NCI-H82 (cell line): ENCODE results near the gene NSG2.
A peak's percentile ranks its signal among the peaks of the same experiment; 100 is the strongest.
"Not testable (repeated sequence)": the region's sequence is repeated elsewhere in the genome, so short reads cannot be mapped to it uniquely, and the experiment has no call there.

Experiments used
- DNase-seq: peaks from one replicate; lab custom pipeline; 2025; lab: John Stamatoyannopoulos, UW

NSG2 gene

DNA sequence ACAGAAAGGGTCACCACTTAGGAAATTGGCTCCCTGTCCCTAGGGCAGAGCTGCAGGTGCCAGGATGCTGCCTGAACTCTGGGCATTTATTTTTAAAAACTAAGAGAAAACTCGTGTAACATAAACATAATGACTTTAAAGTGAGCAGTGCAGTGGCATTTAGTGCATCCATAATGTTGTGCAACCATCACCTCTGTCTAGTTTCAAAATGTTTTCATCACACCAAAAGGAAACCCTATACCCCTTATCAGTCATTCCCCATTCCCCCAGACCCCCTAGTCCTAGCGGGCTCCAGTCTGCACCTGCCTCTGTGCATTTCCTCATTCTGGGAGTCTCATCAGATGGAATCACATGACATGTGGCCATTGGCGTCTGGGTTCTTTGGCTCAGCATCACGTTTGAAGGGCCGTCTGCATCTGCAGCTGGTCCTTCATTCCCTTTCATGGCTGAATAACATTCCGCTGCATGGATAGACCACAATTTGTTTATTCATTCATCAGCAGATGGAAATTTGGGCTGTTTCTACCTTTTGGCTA, 55.8 kb downstream of the NSG2 start:
- no peak for DNase-seq

DNA sequence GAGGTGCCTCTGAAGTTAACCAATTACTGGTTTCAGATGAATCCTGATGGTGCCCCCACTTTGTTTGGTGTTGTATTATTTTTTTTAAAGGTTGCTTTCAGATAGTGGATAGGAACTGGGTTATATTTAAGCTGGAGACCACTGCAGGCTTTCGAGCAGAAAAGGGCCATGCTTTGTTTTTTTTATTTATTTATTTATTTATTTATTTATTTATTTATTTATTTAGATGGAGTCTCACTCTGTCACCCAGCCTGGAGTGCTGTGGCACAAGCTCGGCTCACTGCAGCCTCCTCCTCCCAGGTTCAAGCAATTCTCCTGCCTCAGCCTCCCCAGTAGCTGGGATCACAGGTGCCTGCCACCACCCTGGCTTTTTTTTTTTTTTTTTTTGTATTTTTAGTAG, 57.1 kb downstream of the NSG2 start:
- DNase-seq = not testable (repeated sequence)

DNA sequence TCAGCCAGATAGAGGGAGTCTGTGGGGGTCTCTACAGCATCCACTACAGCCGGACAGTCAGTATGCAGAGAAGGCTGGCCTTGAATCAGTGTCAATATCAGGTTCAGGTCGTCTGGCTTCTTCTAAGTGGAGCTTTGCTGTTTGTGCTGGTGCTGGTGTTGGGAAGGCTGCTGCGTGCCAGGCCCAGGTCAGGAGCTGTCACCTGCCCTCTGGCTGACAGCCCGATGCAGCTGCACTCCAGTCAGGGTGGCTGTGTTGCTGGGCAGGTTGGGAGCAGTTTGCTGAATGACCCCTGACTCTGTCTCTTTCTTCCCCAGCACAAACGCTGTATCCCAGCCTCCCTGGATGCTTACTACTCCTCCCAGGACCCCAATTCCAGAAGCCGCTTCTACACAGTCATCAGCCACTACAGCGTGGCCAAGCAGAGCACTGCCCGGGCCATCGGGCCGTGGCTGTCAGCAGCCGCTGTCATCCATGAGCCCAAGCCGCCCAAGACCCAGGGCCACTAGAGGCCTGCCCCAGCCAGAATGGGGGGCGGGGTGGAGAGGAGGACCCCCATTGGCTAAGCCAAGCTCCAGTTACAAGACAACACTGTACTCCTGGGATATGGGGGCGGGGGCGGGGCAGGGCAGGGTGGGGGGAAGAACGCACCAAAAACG, 61.6 kb downstream of the NSG2 start:
- no peak for DNase-seq

DNA sequence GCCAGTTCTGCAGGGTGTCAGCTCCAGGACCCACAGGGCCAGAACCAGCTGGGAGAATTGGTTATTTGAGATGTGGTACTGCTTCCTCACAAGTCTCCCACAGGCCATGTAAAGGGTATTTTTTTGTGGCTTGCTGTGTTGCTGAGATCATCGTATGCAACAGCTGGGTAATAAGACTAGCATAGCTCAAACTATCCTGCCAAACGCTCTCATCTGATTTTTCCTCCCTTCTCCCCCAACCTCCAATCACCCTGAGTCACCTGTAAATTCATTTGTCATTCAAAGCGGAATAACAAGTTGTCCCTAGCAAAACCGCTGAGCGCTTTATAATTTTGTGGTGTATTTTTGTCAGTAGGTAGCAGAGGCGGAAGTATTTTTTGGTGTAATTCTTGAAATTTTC, 63.2 kb downstream of the NSG2 start:
- DNase-seq = no peak

DNA sequence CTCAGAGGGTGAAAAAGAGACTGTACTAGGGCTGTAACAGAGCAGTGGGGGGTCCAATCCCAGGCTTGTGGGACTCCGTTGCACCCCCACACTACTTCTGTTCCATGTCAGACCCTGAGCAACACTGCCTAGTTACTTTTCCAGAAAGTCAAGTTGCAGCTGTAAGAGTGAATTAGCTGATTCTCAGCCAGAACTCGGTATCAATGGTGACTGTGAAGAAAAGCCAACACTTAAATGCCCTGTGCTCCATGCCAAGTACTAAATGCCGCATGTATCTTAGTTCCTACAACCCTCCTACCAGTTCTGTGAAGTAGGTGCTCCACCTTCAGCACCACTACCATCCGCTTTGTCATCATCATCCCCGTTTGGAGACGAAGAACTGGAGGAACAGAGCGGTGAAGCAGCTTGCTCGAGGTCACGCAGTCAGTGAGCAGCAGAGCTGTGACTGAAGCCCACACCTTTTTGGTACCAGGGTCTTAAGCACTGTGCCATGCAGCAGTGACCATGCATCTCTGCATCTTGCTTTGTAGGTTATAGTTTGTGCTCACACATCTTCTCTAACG, 64.3 kb downstream of the NSG2 start:
- no peak for DNase-seq

DNA sequence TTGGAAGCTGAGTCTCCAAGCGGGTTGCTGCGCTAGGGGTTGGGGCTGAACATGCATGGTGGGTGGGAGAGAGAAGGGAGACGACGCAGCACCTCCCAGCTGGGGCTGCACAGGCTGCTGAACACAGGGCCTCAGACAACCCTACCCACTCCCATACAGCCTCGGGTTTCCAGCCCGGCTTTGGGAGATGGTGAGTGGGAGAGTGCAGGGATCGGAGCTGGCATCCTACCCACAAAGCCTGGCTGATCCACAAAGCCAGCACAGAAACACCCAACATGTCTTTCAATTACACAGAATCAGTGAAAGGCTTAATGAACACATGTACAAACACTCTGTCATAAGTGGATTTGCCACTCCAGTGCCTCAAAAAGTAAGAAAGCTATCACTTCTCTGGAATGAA, 64.8 kb downstream of the NSG2 start:
- DNase-seq = peak; percentile 46

DNA sequence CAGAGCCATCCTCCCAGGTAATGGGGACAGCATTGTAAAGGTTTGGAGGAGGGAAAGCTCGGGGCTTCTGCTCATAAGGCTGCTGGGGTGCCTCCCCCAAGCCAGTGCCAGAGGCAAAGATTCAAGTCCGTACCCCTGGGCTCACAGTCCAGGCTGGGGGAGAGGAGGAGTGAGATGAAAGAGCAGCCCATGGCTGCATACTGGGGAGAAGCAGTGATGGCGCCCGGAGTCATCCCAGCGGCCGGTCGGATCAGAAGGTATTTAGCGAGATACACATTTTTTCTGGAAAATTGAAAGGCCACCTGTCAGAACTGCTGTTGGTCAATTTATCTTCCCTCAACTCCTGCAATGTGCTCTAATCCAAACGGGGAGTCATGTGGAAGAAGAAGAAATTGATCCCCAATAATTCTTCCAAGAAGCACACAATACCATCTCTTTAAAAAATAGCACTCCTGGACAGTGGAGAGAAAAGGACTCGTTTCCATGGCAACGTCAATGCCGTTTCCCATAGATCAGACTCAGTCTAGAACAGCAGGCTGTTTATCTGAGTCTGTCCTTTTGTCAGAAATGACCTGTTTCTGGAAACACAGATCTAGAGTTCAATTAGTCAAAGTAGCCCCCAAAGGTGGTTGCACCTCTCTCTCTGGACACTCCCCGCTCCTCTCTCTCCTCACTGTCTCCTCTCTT, 65.9 kb downstream of the NSG2 start:
- peak; percentile 13 for DNase-seq

DNA sequence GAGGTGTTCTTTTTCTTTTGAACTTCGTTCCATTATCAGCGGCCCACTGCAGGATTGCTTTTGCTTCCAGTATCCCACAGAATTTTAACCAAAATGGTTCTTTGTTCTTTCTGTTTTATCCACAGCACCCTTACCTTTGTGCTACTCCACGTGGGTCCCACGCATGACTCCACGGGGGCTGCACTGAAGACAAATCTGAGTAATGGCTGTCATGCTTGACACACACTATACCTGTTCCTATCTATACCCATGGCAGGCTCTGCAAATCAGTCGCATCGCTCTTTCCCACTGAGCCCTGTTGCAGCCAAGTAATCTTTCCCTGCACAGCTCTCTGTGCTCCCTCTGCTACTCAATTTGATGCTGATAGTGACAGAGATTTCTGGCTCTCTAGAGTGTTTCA, 69.7 kb downstream of the NSG2 start:
- no peak for DNase-seq

DNA sequence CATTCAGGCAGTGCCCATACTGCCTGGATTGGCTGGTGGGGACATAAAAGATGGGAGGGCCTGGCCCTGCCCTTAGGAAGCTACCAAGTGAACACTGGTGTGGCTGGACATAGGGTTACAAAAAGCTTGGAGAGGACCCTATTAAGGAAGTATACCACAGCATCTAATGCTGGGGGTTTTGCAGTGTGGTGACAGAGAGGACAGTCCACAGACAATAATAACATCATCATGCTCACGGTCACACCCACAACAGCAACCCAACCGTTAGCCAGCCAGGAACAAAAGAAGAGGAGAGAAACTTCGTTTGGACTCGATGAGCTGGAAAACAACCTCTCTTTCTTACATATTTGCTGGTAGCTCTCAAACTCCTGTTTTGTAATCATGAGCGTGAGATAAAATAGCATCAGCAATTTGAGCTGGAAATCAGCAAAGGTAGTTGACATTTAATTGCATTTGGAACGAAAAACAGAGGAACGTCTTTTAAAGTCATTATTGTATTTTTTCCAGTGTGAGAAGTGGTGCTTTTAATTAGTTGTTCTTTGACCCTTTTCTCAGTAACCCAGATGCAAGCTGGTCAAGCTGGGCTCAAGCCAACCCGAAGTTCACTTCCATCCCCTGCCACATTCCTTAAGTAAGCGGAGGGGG, 73.4 kb downstream of the NSG2 start:
- no peak for DNase-seq

DNA sequence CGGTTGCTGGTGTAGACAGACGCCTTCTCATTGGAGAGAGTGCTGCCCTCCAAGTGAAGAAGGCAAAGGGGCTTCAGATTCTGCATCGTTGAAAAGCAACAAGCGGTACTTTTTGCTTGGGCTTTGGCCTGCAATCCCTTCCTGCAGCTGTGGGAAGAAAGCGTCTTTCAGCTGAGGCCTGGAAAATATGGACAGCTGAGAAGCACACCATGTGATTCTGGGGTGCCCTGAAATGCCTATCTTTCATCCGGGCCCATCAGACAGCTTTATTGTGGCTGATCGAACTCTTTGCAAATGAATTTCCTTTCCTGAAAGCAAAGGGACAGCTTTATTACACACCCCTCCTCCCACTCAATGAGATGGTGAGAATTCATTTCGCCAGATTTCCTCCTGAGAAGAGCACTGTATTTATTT, 74.0 kb downstream of the NSG2 start:
- no peak for DNase-seq

DNA sequence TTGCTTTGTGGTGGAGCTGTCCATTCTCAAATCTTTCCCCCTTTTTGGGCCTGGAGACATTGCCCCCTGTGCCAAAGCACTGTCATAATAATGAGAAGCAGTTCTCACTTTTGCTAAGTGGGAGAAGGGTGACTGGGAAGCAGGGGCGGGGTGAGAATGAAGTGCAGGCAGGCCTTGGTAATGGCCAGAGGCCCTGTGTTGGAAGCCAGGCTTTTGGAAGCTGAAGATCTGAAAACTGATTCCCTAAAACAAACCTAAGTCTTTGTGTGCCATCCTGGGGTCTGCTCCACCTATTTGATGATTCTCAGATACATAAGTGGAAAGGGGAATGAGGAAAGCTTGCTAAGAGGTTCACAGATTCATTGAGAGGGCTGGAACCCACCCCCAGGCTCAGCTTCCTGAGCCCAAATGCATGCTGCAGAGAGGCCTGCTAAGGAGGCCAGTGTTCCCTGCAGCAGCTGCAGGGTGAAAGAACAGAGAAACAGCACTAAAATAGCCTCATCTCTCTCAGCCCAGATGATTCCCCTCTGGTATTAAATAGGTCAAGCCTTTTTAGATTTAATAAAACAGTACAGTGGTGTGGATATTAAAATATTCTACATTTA, 75.0 kb downstream of the NSG2 start:
- DNase-seq = no peak

DNA sequence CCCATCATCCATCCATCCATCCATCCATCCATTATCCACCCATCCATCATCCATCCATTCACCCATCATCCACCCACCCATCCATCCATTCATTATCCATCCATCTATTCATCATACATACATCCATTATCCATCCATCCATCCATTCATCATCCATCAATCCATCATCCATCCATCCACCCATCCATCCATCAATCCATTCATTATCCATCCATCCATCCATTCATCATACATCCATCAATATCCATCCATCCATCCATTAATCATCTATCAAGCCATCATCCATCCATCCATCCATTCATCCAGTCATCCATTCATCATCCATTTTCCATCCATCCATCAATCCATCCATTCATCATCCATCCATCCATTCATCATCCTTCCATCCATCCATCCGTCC, 89.0 kb downstream of the NSG2 start:
- DNase-seq = no peak

DNA sequence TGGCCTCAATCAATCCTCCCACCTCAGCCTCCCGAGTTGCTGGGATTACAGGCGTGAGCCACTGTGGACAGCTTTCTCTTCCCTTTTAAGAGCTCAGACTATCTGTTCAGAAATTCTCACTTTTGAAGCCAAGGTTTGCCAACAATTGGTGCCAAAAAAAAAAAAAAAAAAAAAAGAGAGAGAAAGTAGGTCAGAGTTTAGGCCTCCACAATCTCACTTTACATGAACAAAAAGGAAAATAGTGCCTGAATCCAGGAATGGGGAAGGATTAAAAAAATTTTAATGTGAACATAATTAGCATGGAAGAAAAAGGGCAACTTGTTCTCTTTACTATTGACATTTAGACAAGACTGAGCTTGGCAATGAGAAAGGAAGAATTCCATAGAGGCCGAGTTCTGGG, 94.1 kb downstream of the NSG2 start:
- no peak for DNase-seq

DNA sequence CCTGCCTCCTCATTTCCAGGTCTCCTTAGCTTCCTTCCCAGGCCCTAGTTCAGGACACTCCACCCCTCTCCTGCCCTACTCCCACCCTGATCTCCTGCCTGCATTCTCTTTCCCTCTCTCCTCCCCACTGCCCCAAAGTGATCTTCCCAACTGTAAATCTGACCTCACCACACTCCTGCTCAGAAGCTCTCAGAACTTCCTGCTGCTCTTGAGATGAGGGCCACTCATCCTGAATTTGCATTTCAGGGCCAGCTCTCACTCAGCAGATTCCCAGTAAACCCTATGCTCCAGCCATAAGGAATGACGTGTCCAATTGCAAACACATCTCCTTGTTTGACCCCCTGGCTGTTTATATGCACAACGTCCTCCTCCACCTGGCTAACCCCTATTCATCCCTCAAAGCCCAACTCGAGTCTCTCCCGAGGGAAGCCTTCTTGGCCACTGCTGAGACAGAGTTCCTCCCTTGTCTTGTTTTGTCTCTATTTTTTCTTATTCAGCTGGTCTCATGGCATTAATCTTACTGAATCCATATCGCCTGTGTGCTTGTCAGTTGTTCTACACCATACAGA, 95.0 kb downstream of the NSG2 start:
- DNase-seq = no peak

DNA sequence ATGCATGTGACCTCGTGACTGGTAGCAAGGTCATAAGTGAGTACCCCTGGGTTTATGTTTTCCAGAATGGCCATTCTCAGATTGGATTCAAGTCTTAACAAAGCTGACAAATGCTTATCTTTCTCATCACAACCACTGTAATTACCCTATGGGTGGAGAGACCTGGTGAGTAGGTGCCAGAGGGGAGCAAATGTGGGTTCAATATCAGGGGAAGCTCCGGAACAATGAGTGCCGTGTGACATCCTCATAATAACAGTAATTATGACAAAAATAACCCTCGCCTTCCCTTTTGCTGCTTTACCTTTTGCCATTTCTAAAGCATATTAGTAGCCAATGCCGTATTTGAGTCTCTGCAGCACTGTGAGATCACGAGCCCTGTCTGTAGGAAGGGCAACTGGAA, 95.9 kb downstream of the NSG2 start:
- DNase-seq = no peak

DNA sequence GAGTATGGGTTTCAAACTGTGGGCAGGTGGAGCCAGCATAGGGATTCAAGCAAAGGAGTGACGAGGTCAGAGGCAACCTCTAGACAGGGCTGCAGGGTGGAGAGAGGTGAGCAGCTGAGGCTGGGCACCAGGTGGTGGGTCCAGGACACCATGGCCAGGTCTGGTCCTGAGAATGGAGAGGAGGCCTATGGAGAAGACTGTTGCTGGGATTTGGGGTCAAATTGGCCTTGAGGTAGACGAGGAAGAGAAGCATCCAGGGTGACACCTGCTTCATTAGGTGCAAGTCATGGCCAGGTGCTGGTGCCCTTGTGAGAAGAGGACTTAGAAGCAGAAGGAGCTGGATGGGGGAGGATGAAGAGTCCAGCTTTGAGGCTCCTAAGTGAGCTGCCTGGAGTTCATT, 99.6 kb downstream of the NSG2 start:
- DNase-seq = no peak

DNA sequence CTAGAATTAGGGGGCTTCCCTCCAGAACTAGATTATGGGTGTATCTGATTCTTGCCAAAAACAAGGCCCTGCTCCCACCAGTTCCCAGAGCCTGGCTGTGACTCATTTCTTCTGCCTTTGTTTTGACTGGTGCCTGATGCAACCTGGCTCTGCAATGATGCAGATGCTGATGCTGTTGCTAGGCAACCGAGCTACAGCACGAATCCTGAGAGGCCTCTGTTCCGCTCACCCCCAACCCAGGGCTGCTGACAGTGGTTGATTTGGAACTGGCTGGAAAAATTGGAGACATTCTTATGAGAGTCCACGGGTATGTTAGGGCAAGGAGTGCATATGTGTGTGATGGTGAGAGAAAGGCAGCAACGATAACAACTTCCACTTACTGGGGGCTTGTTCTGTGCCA, 100.3 kb downstream of the NSG2 start:
- peak; percentile 40 for DNase-seq

DNA sequence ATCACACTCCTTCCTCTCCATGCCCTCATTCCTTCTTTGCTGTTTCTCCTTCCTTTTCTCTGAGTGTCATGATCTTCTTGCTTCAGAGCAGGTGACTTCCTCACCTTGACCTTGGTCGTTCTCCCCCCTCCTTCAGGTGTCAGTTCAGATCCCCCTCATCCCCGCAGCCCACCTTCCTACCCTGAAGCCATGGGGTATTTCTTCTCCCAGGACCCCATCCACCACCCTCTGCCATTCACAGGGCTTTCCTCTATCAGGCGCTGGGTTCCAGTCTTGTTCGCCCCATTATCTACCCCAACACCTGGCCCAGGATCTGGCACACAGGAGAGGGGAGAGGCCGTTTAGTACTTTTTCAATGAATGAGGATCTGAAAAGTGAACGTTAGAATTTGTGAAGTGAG, 101.0 kb downstream of the NSG2 start:
- no peak for DNase-seq

DNA sequence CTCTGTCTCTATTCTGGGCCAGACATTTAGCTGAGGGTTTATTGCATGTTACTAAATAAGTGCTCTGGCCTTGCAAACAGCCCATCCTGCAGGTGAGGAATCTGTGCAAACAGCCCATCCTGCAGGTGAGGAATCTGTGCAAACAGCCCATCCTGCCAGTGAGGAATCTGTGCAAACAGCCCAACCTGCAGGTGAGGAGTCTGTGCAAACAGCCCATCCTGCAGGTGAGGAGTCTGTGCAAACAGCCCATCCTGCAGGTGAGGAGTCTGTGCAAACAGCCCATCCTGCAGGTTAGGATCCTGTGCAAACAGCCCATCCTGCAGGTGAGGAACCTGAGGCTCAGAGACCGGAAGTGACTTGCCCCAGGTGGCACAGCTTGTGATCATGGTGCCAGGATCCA, 101.5 kb downstream of the NSG2 start:
- not testable (repeated sequence) for DNase-seq

DNA sequence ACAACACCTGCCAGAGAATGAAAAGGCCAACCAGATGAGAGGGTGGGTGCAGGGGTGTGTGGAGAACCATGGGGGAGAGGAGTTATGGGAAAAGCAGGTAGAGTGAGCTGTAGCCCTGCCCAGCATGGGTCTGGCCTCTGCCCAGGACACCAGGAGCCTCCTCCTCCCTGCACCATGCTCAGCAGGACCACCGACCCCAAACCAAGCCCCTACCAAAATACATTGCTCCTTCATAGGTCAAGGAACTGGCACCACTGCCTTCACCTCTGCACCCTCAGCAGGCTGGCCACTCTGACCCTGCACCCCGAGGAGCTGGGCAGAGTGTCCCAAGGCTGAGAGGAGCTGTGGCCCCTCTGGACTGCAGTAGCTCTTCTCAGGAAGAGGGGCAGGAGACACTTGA, 102.0 kb downstream of the NSG2 start:
- no peak for DNase-seq

DNA sequence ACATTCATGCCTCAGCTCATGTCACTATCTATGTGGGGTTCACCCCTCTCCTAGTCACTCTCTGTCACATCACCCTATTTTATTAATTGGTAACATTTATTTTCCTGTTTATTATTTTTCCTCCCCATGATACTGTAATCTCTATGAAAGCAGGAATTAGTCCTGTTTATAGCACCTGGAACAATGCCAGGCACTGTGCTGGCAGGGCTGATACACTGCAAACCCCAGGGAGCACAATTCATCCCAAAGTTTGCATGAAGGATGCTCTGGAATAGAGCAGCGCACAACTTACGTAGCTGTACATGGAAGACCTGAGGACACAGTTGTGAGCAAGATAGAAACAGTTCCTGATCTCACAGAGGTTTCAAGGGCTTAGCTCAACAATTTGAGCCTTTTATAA, 103.2 kb downstream of the NSG2 start:
- peak; percentile 29 for DNase-seq

DNA sequence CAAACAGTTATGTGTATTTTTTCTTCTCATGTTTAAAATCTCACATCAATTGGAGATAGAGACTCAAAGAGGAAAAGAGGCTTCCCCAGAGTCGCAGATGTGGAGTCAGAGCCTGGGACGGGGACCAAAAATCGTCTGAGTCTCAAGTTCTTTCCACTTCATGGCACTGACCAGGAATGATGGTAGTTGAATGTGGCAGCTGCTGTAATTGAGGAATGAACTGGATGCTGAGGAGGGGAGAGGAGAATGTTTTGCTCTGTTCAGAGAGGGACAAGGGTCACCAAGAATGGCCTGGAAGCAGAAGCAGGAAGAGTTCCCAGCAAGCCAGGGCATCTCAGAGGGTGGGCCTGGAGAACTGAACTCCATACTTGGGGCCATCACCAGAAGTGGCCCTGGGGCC, 103.9 kb downstream of the NSG2 start:
- no peak for DNase-seq
